HepG2 (cell line): ENCODE data around the gene ZBTB44. TPM values are rescaled to one million over a fixed set of nuclear protein-coding genes. Genes with fewer than 3 reads are reported as not detected.

Experiments
- ATAC-seq: fragments of 200-7000 bp; cut with Tn5 transposase; 3 replicates; pipeline ENCODE4 v1.9.1; 2020; ENCODE audit warnings: mild to moderate bottlenecking, moderate library complexity
- BruUV-seq: library from RNA; stranded (reverse); fragments of 400-500 nt; replicated peaks from 2 replicates; lab custom pipeline; 2021; lab: Mats Ljungman, UMichigan
- CTCF ChIA-PET: fragments of 300-600 bp; formaldehyde crosslinking; extraction: SDS; loops from one replicate; lab custom pipeline; 2021; ENCODE audit warnings: low total read pairs, inconsistent platforms, low intra/inter-chr PET ratio; lab: Yijun Ruan, JAX
- POLR2A ChIA-PET: fragments of 350-600 bp; sonication (Branson Sonifier 250); formaldehyde crosslinking; loops from one replicate; lab custom pipeline; 2020; ENCODE audit warnings: antibody characterized with exemption, inconsistent platforms; lab: Yijun Ruan, JAX
- DNase-seq: peaks from one replicate; pipeline ENCODE4 v3.0.0-alpha.2; 2015; ENCODE audit warnings: low spot score
- FAIRE-seq: peaks from 3 replicates; lab custom pipeline; 2011; peaks lifted over from hg19 to GRCh38; lab: Jason Lieb, UNC
- H2AFZ ChIP-seq: one replicate; pipeline ENCODE4 v1.6.1; 2011; ENCODE audit warnings: low read length, inconsistent platforms
- H3K27ac ChIP-seq: fragments of 300-600 bp; 3 replicates; pipeline ENCODE4 v1.8.0; 2011; ENCODE audit warnings: mixed run types, mild to moderate bottlenecking, mixed read lengths, low read length, inconsistent platforms; ENCODE audit not compliant: insufficient read depth; ENCODE audit errors: extremely low read length
- H3K27me3 ChIP-seq, 2 experiments: fragments of 200-600 bp in 1 of 2; 2 replicates in 1 of 2; 3 replicates in 1 of 2; pipeline versions ENCODE4 v1.6.0 to v1.8.0; 2011; ENCODE audit warnings: low read length in 2 of 2, mild to moderate bottlenecking in 2 of 2, moderate library complexity in 2 of 2, inconsistent platforms in 1 of 2; ENCODE audit not compliant: insufficient read depth in 2 of 2, control insufficient read depth in 1 of 2
- H3K36me3 ChIP-seq, 2 experiments: fragments of 200-600 bp in 1 of 2; replicated peaks in 1 of 2; 2 replicates in 1 of 2; 3 replicates in 1 of 2; pipeline versions ENCODE4 v1.5.1 to v1.8.0; 2011; ENCODE audit warnings: low read length in 2 of 2, inconsistent platforms in 1 of 2; ENCODE audit not compliant: insufficient read depth in 2 of 2, control insufficient read depth in 1 of 2
- H3K4me1 ChIP-seq: 2 replicates; pipeline ENCODE4 v1.5.1; 2012; ENCODE audit warnings: low read length, inconsistent platforms; ENCODE audit not compliant: insufficient read depth
- H3K4me2 ChIP-seq: 2 replicates; pipeline ENCODE4 v1.6.0; 2011; ENCODE audit warnings: low read depth, low read length, inconsistent platforms
- H3K4me3 ChIP-seq, 3 experiments: fragments of 200-600 bp in 1 of 3; sonication (generic), shearing (Covaris generic) in 1 of 3; replicated peaks in 1 of 3; 2 replicates each; pipeline ENCODE4 v1.5.1; 2011 to 2016; ENCODE audit warnings: low read length in 3 of 3, inconsistent platforms in 2 of 3, low read depth in 2 of 3, mild to moderate bottlenecking in 2 of 3, control low read depth in 1 of 3, mixed read lengths in 1 of 3; ENCODE audit not compliant: insufficient read depth in 1 of 3
- H3K79me2 ChIP-seq: one replicate; pipeline ENCODE4 v1.6.1; 2011; ENCODE audit warnings: low read length, inconsistent platforms; ENCODE audit not compliant: insufficient read depth
- H3K9ac ChIP-seq: 2 replicates; pipeline ENCODE4 v1.6.0; 2011; ENCODE audit warnings: mild to moderate bottlenecking, low read depth, low read length, inconsistent platforms; ENCODE audit not compliant: insufficient read depth
- H3K9me3 ChIP-seq: 2 replicates; pipeline ENCODE4 v1.5.1; 2012; ENCODE audit warnings: mild to moderate bottlenecking, low read length
- H4K20me1 ChIP-seq: 2 replicates; pipeline ENCODE4 v1.6.0; 2011; ENCODE audit warnings: inconsistent platforms, mild to moderate bottlenecking, low read length, moderate library complexity; ENCODE audit not compliant: insufficient read depth
- CREB1 ChIP-seq, 2 experiments: fragments of 450-650 bp in 1 of 2; IDR thresholded peaks; 2 replicates each; pipeline ENCODE4 v1.6.1; 2016 to 2017; ENCODE audit warnings: control low read depth in 1 of 2, mild to moderate bottlenecking in 1 of 2, missing compliant biosample characterization in 1 of 2, missing genetic modification characterization in 1 of 2
- IRF1 ChIP-seq: sonication (generic); formaldehyde crosslinking; IDR thresholded peaks from 2 replicates; pipeline ENCODE4 v1.4.0; 2020; ENCODE audit warnings: low read depth, mild to moderate bottlenecking, missing genetic modification reagents
- KDM4B ChIP-seq: sonication (generic); formaldehyde crosslinking; IDR thresholded peaks from 2 replicates; pipeline ENCODE4 v1.4.0; 2020; ENCODE audit warnings: missing genetic modification reagents
- KMT2B ChIP-seq: IDR thresholded peaks from 2 replicates; pipeline ENCODE4 v1.6.1; 2016; ENCODE audit warnings: missing genetic modification reagents, missing compliant biosample characterization
- NBN ChIP-seq: fragments of 450-650 bp; conservative IDR thresholded peaks from 2 replicates; pipeline ENCODE4 v1.6.1; 2017
- NRL ChIP-seq: sonication (generic); formaldehyde crosslinking; IDR thresholded peaks from 2 replicates; pipeline ENCODE4 v1.5.0; 2020; ENCODE audit warnings: missing genetic modification reagents, mild to moderate bottlenecking, moderate library complexity, borderline replicate concordance
- RBFOX2 ChIP-seq: fragments of 200-400 bp; formaldehyde crosslinking; IDR thresholded peaks from 2 replicates; pipeline ENCODE4 v1.6.1; 2017; ENCODE audit warnings: low read depth, mild to moderate bottlenecking, low read length
- RBM39 ChIP-seq: fragments of 200-400 bp; formaldehyde crosslinking; IDR thresholded peaks from one replicate; pipeline ENCODE4 v1.6.1; 2018; ENCODE audit warnings: antibody characterized with exemption, mild to moderate bottlenecking, low read depth, low read length; ENCODE audit not compliant: poor library complexity, severe bottlenecking
- THRA ChIP-seq: sonication (generic); formaldehyde crosslinking; IDR thresholded peaks from 2 replicates; pipeline ENCODE4 v1.4.0; 2020; ENCODE audit warnings: missing genetic modification reagents, borderline replicate concordance
- ZBTB38 ChIP-seq: sonication (generic); formaldehyde crosslinking; IDR thresholded peaks from 2 replicates; pipeline ENCODE4 v1.5.1; 2020; ENCODE audit warnings: mild to moderate bottlenecking, missing genetic modification reagents
- ZNF704 ChIP-seq: sonication (generic); formaldehyde crosslinking; IDR thresholded peaks from 2 replicates; pipeline ENCODE4 v1.8.1; 2023; ENCODE audit warnings: mild to moderate bottlenecking, inconsistent platforms, moderate library complexity, missing genetic modification reagents, borderline replicate concordance
- ZNF713 ChIP-seq: sonication (generic); formaldehyde crosslinking; IDR thresholded peaks from 2 replicates; pipeline ENCODE4 v1.4.0; 2020; ENCODE audit warnings: mild to moderate bottlenecking, missing genetic modification reagents
- ZNF788 ChIP-seq: sonication (generic); formaldehyde crosslinking; IDR thresholded peaks from 2 replicates; pipeline ENCODE4 v1.5.0; 2020; ENCODE audit warnings: mild to moderate bottlenecking, missing genetic modification reagents, borderline replicate concordance
- WGBS: methylation state at CpG from one replicate; pipeline ENCODE4 v1.1.6; 2017; ENCODE audit warnings: low lambda C conversion rate; 5-methylcytosine and 5-hydroxymethylcytosine counted together
- in situ Hi-C: cut with HindIII; loops from 2 replicates; pipeline ENCODE4 v1.10.0; 2017; ENCODE audit warnings: low pct_unique_long_range_greater_than_20kb; ENCODE audit not compliant: extremely low pct_ligation_motif_present
- intact Hi-C: fragments of 100-400 bp; cut with micrococcal nuclease; formaldehyde crosslinking; loops from one replicate; pipeline ENCODE4 v1.10.0; 2022; ENCODE audit not compliant: unreplicated experiment
- polyA plus RNA-seq, 8 experiments: library from polyadenylated mRNA; depleted of rRNA in 3 of 8; stranded (reverse) in 7 of 8; unstranded in 1 of 8; fragments of >200 nt; fragmentation: Illumina TruSeq in 4 of 8; extraction: Trizol in 4 of 8; gene quantifications; 2 replicates each; pipeline versions ENCODE4 v1.2.1 to v1.2.3, GENCODE V29; 2011 to 2016; ENCODE audit warnings: low read depth in 4 of 8, missing spikeins in 1 of 8, mixed read lengths in 1 of 8; ENCODE audit not compliant: insufficient read depth in 1 of 8
- total RNA-seq, 5 experiments: library from RNA; depleted of rRNA; stranded (reverse); fragments of >200 nt; fragmentation: Illumina TruSeq; extraction: Trizol; gene quantifications; 2 replicates each; pipeline ENCODE4 v1.2.3, GENCODE V29; 2016; ENCODE audit warnings: low read depth in 1 of 5

The ZBTB44 gene
- total and polyA plus RNA-seq, 2 of the 13 experiments (the other 11 are each of a cell fraction or from before 2014, with no cell fraction given), result 22.8 to 23.6 TPM

GRCh38 chr11:130203766-130204702 is 110.7 kb downstream of the ZBTB44 start (continued):
- TF ChIP-seq ZNF704 (no peak), ZNF713 (CRISPR knock-in tag) (no peak), THRA (CRISPR knock-in tag) (no peak), RBFOX2 (no peak)

GRCh38 chr11:130202818-130203689 is 111.7 kb downstream of the ZBTB44 start:
- Histone ChIP-seq H3K36me3 (no peaks in the 10 kb centered on the region), H3K27me3 (no peaks in the 10 kb centered on the region), H3K9ac (no peak overlapping the region), H3K79me2 (no peaks in the 10 kb centered on the region), H3K9me3 (no peaks in the 10 kb centered on the region), H3K4me2 (no peak overlapping the region), H4K20me1 (no peaks in the 10 kb centered on the region), H3K4me1 (no peaks in the 10 kb centered on the region), H2AFZ (no peak overlapping the region), H3K4me3 (no peak overlapping the region), H3K27ac (no peak overlapping the region)
- DNase-seq, result no peak
- intact Hi-C loops, result no loop called here
- no TSS peak for BruUV-seq
- no peak for ATAC-seq
- CTCF ChIA-PET, result no interaction called here
- POLR2A ChIA-PET, result interaction anchor here (0.6 to 1.5 kb wide), 3 partner anchors 10 to 328 kb away, joined by 3 to 4 read pairs (median 4); no protein-coding TSS in a partner anchor
- in situ Hi-C loops, result loop anchor here (25.0 kb wide), 1 partner anchor 684 kb away; no protein-coding TSS in a partner anchor
- WGBS, result 82% methylated on average over 23 of the region's 25 CpGs
- no peak for FAIRE-seq
- TF ChIP-seq KDM4B (CRISPR knock-in tag) (no peak), ZBTB38 (CRISPR knock-in tag) (no peak), RBM39 (no peak), ZNF788 (CRISPR knock-in tag) (no peak), IRF1 (CRISPR knock-in tag) (no peak), NBN (no peak), KMT2B (no peak), NRL (no peak), CREB1 (IDR thresholded peaks at IDR 0.05) (no peak), CREB1 (CRISPR knock-in tag; IDR thresholded peaks at IDR 0.05) (no peak)
- TF ChIP-seq, all 625 proteins: peak for 0
